ENCODE data around the gene KCNMB1. TPM values are rescaled to one million over a fixed set of nuclear protein-coding genes. Genes with fewer than 3 reads are reported as not detected.

Gene KCNMB1
- polyA plus RNA-seq, 1 donor from 2014 or later, result not detected

DNA sequence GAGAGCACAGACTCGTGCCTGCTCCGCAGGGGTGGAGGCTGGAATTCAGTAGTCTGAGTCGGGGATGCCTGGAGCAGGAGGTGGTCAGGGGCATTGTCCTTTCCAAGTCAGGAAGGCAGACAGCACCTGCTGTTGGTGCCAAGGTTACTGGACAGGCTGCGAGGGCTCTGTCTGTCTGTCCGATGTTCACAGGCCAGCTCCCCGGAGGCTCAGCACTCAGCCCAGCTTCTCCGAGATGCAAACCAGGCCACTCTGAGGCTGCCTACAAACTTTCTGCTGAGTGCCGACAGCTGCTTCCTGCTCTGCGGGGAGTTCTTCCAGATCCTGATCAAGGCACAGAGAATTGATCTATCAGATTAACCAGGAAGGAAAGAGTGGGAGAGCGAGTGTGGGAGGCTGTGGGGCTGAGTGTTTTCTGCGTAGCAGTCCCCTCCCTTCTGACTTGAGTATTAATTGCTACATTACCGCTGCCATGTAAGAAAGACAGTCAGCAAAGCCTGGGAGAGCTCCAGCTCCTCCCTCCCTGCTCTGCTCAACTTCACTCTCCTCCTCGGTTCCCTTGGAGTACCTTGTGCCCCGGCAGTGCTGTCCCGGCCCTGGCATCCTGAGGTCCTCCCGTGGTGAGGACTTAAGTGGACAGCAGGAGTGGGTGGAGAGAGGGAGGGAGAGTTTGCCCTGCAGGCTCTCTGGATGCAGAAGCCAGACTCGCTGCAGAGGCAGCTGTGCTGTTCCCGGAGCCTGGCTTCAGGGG lies 36.0 kb downstream of the KCNMB1 start:
- H2AFZ ChIP-seq (ENCODE audit: low read depth, low read length), result no peak overlapping the region

DNA sequence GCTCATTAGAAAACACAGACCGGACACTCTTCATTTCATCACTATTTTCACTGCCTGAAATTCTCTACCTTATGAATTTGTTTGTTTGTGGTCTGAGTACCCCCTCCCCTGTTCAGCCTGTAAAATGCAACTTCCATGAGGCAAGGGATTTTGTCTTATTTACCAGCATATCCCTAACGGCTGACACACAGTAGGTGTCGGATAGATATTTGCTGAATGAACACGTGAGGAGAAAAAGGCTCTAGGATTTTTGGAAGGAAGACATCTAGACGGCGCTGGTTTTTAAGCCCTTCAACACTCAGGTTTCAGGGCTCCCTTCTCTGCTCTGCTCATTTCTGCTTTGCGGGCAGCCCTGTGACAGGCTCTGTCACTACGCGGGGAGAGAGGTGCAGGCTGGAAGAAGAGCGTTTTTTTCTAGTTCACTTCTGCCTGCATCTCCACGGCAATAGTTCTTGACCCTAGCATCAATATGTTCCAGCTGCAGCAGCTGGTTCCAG lies 41.0 kb downstream of the KCNMB1 start:
- H3K9me2 ChIP-seq (ENCODE audit: insufficient read depth, low read length), result no peaks in the 10 kb centered on the region
- no peaks in the 10 kb centered on the region for H3K36me3 ChIP-seq (ENCODE audit: insufficient read depth, low read length)
- peak overlapping the region; percentile 19 for H3K9ac ChIP-seq (ENCODE audit: low read length)
- H3K9me3 ChIP-seq (ENCODE audit: low read length), result no peaks in the 10 kb centered on the region
- no peaks in the 10 kb centered on the region for H3K79me2 ChIP-seq (replicated peaks; ENCODE audit: insufficient read depth, low read length)
- no peak overlapping the region for H3K27ac ChIP-seq (ENCODE audit: low read length)
- no peaks in the 10 kb centered on the region for H4K20me1 ChIP-seq (ENCODE audit: insufficient read depth)
- H3K4me2 ChIP-seq (ENCODE audit: low read length), result no peak overlapping the region
- TF ChIP-seq SMC3 (conservative IDR thresholded peaks at IDR 0.05; ENCODE audit: poor library complexity), result peak; percentile 43
- no peak for TF ChIP-seq EP300 (conservative IDR thresholded peaks at IDR 0.05; ENCODE audit: poor library complexity, severe bottlenecking)
- TF ChIP-seq RAD21 (conservative IDR thresholded peaks at IDR 0.05), result peak; percentile 54
- TF ChIP-seq, protein P1, sequence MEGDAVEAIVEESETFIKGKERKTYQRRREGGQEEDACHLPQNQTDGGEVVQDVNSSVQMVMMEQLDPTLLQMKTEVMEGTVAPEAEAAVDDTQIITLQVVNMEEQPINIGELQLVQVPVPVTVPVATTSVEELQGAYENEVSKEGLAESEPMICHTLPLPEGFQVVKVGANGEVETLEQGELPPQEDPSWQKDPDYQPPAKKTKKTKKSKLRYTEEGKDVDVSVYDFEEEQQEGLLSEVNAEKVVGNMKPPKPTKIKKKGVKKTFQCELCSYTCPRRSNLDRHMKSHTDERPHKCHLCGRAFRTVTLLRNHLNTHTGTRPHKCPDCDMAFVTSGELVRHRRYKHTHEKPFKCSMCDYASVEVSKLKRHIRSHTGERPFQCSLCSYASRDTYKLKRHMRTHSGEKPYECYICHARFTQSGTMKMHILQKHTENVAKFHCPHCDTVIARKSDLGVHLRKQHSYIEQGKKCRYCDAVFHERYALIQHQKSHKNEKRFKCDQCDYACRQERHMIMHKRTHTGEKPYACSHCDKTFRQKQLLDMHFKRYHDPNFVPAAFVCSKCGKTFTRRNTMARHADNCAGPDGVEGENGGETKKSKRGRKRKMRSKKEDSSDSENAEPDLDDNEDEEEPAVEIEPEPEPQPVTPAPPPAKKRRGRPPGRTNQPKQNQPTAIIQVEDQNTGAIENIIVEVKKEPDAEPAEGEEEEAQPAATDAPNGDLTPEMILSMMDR (IDR thresholded peaks at IDR 0.05; ENCODE audit: poor library complexity, severe bottlenecking), result peak; percentile 42
- TF ChIP-seq, protein P2, sequence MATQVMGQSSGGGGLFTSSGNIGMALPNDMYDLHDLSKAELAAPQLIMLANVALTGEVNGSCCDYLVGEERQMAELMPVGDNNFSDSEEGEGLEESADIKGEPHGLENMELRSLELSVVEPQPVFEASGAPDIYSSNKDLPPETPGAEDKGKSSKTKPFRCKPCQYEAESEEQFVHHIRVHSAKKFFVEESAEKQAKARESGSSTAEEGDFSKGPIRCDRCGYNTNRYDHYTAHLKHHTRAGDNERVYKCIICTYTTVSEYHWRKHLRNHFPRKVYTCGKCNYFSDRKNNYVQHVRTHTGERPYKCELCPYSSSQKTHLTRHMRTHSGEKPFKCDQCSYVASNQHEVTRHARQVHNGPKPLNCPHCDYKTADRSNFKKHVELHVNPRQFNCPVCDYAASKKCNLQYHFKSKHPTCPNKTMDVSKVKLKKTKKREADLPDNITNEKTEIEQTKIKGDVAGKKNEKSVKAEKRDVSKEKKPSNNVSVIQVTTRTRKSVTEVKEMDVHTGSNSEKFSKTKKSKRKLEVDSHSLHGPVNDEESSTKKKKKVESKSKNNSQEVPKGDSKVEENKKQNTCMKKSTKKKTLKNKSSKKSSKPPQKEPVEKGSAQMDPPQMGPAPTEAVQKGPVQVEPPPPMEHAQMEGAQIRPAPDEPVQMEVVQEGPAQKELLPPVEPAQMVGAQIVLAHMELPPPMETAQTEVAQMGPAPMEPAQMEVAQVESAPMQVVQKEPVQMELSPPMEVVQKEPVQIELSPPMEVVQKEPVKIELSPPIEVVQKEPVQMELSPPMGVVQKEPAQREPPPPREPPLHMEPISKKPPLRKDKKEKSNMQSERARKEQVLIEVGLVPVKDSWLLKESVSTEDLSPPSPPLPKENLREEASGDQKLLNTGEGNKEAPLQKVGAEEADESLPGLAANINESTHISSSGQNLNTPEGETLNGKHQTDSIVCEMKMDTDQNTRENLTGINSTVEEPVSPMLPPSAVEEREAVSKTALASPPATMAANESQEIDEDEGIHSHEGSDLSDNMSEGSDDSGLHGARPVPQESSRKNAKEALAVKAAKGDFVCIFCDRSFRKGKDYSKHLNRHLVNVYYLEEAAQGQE (IDR thresholded peaks at IDR 0.05; ENCODE audit: borderline replicate concordance), result no peak
- no peak overlapping the region for H2AFZ ChIP-seq (ENCODE audit: low read depth, low read length)
- H3F3A ChIP-seq (ENCODE audit: insufficient read depth, low read length, poor library complexity, severe bottlenecking), result no peaks in the 10 kb centered on the region
- H3K27me3 ChIP-seq (ENCODE audit: insufficient read depth, low read depth, low read length), result no peaks in the 10 kb centered on the region
- H3K4me3 ChIP-seq (ENCODE audit: low read length), result no peak overlapping the region

More for the DNA sequence above, 36.0 kb downstream of the KCNMB1 start:
- no peaks in the 10 kb centered on the region for H3K9me3 ChIP-seq (ENCODE audit: low read length)
- H3F3A ChIP-seq (ENCODE audit: insufficient read depth, low read length, poor library complexity, severe bottlenecking), result no peaks in the 10 kb centered on the region
- no peaks in the 10 kb centered on the region for H4K20me1 ChIP-seq (ENCODE audit: insufficient read depth)
- H3K4me2 ChIP-seq (ENCODE audit: low read length), result no peak overlapping the region
- H3K27me3 ChIP-seq (ENCODE audit: insufficient read depth, low read depth, low read length), result no peaks in the 10 kb centered on the region
- no peak overlapping the region for H3K27ac ChIP-seq (ENCODE audit: low read length)
- no peak for TF ChIP-seq SMC3 (conservative IDR thresholded peaks at IDR 0.05; ENCODE audit: poor library complexity)
- TF ChIP-seq POLR2AphosphoS5 (IDR thresholded peaks at IDR 0.05), result no peak
- TF ChIP-seq TAF1 (IDR thresholded peaks at IDR 0.05; ENCODE audit: low read depth), result no peak
- TF ChIP-seq MXI1 (conservative IDR thresholded peaks at IDR 0.05; ENCODE audit: poor library complexity, severe bottlenecking), result no peak
- TF ChIP-seq, protein P1 (IDR thresholded peaks at IDR 0.05; ENCODE audit: poor library complexity, severe bottlenecking), result no peak
- no peak for TF ChIP-seq EZH2 (IDR thresholded peaks at IDR 0.05; ENCODE audit: borderline replicate concordance, insufficient read depth, low read length, poor library complexity, severe bottlenecking)
- no peak for TF ChIP-seq RAD21 (conservative IDR thresholded peaks at IDR 0.05)
- no peak for TF ChIP-seq EP300 (conservative IDR thresholded peaks at IDR 0.05; ENCODE audit: poor library complexity, severe bottlenecking)
- TF ChIP-seq, protein P2 (IDR thresholded peaks at IDR 0.05; ENCODE audit: borderline replicate concordance), result no peak
- no peak overlapping the region for H3K4me3 ChIP-seq (ENCODE audit: low read length)
- H3K9ac ChIP-seq (ENCODE audit: low read length), result no peak overlapping the region
- H3K79me2 ChIP-seq (replicated peaks; ENCODE audit: insufficient read depth, low read length), result no peaks in the 10 kb centered on the region
- H3K9me2 ChIP-seq (ENCODE audit: insufficient read depth, low read length), result no peaks in the 10 kb centered on the region
- no peaks in the 10 kb centered on the region for H3K36me3 ChIP-seq (ENCODE audit: insufficient read depth, low read length)
